H1 (cell line): ENCODE measurements around the gene WDR1. TPM values are rescaled to one million over a fixed set of nuclear protein-coding genes. Genes with fewer than 3 reads are reported as not detected.
A peak's percentile ranks its signal among the peaks of the same experiment; 100 is the strongest.

Source experiments
- CTCF ChIA-PET: fragments of 300-600 bp; sonication (Branson Sonifier 250); formaldehyde crosslinking; loops from one replicate; lab custom pipeline; 2021; ENCODE audit not compliant: partially characterized antibody; lab: Charles Lee
- POLR2A ChIA-PET: fragments of 300-600 bp; sonication (Branson Sonifier 250); formaldehyde crosslinking; loops from one replicate; lab custom pipeline; 2021; ENCODE audit warnings: inconsistent platforms; ENCODE audit not compliant: partially characterized antibody; lab: Charles Lee
- DNase-seq, 2 experiments: peaks; one replicate each; pipeline versions ENCODE4 v3.0.0 to v3.0.0-alpha.2; 2010 to 2022; ENCODE audit warnings: low spot score in 2 of 2, low read depth in 1 of 2, mixed read lengths in 1 of 2
- FAIRE-seq: peaks from 2 replicates; lab custom pipeline; 2011; peaks lifted over from hg19 to GRCh38; lab: Jason Lieb, UNC
- H2AFZ ChIP-seq: 2 replicates; pipeline ENCODE4 v1.8.1; 2012; ENCODE audit warnings: low read length, inconsistent platforms
- H2AK5ac ChIP-seq: 2 replicates; pipeline ENCODE4 v1.6.1; 2013; ENCODE audit warnings: low read depth, low read length
- H2BK120ac ChIP-seq: replicated peaks from 2 replicates; pipeline ENCODE3; 2013; ENCODE audit warnings: low read depth, low read length, inconsistent platforms
- H2BK12ac ChIP-seq: 2 replicates; pipeline ENCODE4 v1.6.1; 2013; ENCODE audit warnings: low read depth, low read length
- H2BK15ac ChIP-seq: 2 replicates; pipeline ENCODE4 v1.6.1; 2013; ENCODE audit warnings: low read length
- H2BK20ac ChIP-seq: 2 replicates; pipeline ENCODE4 v1.6.1; 2013; ENCODE audit warnings: low read length
- H2BK5ac ChIP-seq: 2 replicates; pipeline ENCODE4 v1.6.1; 2013; ENCODE audit warnings: low read depth, low read length
- H3K14ac ChIP-seq: 2 replicates; pipeline ENCODE4 v1.6.1; 2013; ENCODE audit warnings: inconsistent platforms; ENCODE audit not compliant: insufficient read length
- H3K18ac ChIP-seq: 2 replicates; pipeline ENCODE4 v1.6.1; 2013; ENCODE audit warnings: low read length; ENCODE audit errors: extremely low read depth
- H3K23ac ChIP-seq: 2 replicates; pipeline ENCODE4 v1.6.1; 2013; ENCODE audit warnings: inconsistent platforms; ENCODE audit not compliant: insufficient read length
- H3K23me2 ChIP-seq: 2 replicates; pipeline ENCODE4 v1.6.1; 2013; ENCODE audit warnings: low read depth, low read length
- H3K27ac ChIP-seq: 2 replicates; pipeline ENCODE4 v1.6.1; 2011; ENCODE audit warnings: low read depth, low read length, inconsistent platforms
- H3K27me3 ChIP-seq, 4 experiments: replicated peaks in 1 of 4; 1 replicate in 1 of 4; 2 replicates in 3 of 4; pipeline versions ENCODE4 v1.6.1 to v1.8.1; 2011 to 2013; ENCODE audit warnings: low read length in 3 of 4, mild to moderate bottlenecking in 3 of 4, inconsistent platforms in 2 of 4, mixed read lengths in 2 of 4, moderate library complexity in 1 of 4; ENCODE audit not compliant: control insufficient read depth in 3 of 4, insufficient read depth in 3 of 4; ENCODE audit errors: extremely low read depth in 1 of 4
- H3K36me3 ChIP-seq, 4 experiments: 2 replicates each; pipeline versions ENCODE4 v1.6.1 to v1.8.1; 2011 to 2013; ENCODE audit warnings: mild to moderate bottlenecking in 4 of 4, low read length in 3 of 4, moderate library complexity in 2 of 4, control low read depth in 1 of 4, inconsistent platforms in 1 of 4; ENCODE audit not compliant: insufficient read depth in 4 of 4, control insufficient read depth in 2 of 4
- H3K4ac ChIP-seq: replicated peaks from 2 replicates; pipeline ENCODE3; 2013; ENCODE audit warnings: low read length, low read depth, mixed read lengths, inconsistent platforms; ENCODE audit not compliant: insufficient read length
- H3K4me1 ChIP-seq, 4 experiments: replicated peaks in 1 of 4; 1 replicate in 1 of 4; 2 replicates in 3 of 4; pipeline versions ENCODE4 v1.6.1 to v1.8.1; 2011 to 2013; ENCODE audit warnings: low read length in 3 of 4, inconsistent platforms in 2 of 4, mixed read lengths in 1 of 4; ENCODE audit not compliant: insufficient read depth in 4 of 4, control insufficient read depth in 3 of 4
- H3K4me2 ChIP-seq, 2 experiments: 2 replicates each; pipeline versions ENCODE4 v1.6.1 to v1.8.1; 2011 to 2013; ENCODE audit warnings: low read depth in 2 of 2, low read length in 2 of 2, control low read depth in 1 of 2, inconsistent platforms in 1 of 2, mild to moderate bottlenecking in 1 of 2; ENCODE audit not compliant: insufficient read depth in 1 of 2
- H3K4me3 ChIP-seq, 4 experiments: fragments of 200-600, 300-600 bp in 1 of 4; sonication (generic), shearing (Covaris generic), sonication (Bioruptor Twin) in 1 of 4; 2 replicates each; pipeline versions ENCODE4 v1.5.1 to v1.8.1; 2011 to 2016; ENCODE audit warnings: low read length in 4 of 4, low read depth in 3 of 4, control low read depth in 2 of 4, inconsistent platforms in 2 of 4, mild to moderate bottlenecking in 2 of 4, mixed read lengths in 1 of 4, moderate library complexity in 1 of 4; ENCODE audit not compliant: insufficient read depth in 2 of 4; ENCODE audit errors: extremely low read depth in 1 of 4
- H3K56ac ChIP-seq: replicated peaks from 2 replicates; pipeline ENCODE3; 2013; ENCODE audit warnings: low read depth, mild to moderate bottlenecking, mixed read lengths, low read length, inconsistent platforms; ENCODE audit not compliant: insufficient read length
- H3K79me1 ChIP-seq: 2 replicates; pipeline ENCODE4 v1.6.1; 2013; ENCODE audit warnings: low read depth, low read length, control low read depth
- H3K79me2 ChIP-seq, 2 experiments: 2 replicates each; pipeline versions ENCODE4 v1.6.1 to v1.8.1; 2012 to 2013; ENCODE audit warnings: low read length in 2 of 2, mild to moderate bottlenecking in 2 of 2, inconsistent platforms in 1 of 2; ENCODE audit not compliant: insufficient read depth in 2 of 2, control insufficient read depth in 1 of 2
- H3K9ac ChIP-seq, 4 experiments: replicated peaks in 1 of 4; 1 replicate in 1 of 4; 2 replicates in 3 of 4; pipeline versions ENCODE4 v1.6.1 to v1.8.1; 2011 to 2013; ENCODE audit warnings: low read depth in 3 of 4, low read length in 3 of 4, control low read depth in 2 of 4, mild to moderate bottlenecking in 2 of 4, moderate library complexity in 2 of 4, inconsistent platforms in 1 of 4; ENCODE audit errors: extremely low read depth in 1 of 4
- H3K9me3 ChIP-seq, 2 experiments: 2 replicates each; pipeline versions ENCODE4 v1.6.1 to v1.8.1; 2012 to 2013; ENCODE audit warnings: mild to moderate bottlenecking in 2 of 2, moderate library complexity in 2 of 2, control low read depth in 1 of 2, inconsistent platforms in 1 of 2, low read depth in 1 of 2, low read length in 1 of 2, mixed read lengths in 1 of 2; ENCODE audit not compliant: insufficient read depth in 2 of 2
- H4K20me1 ChIP-seq, 2 experiments: replicated peaks in 1 of 2; 2 replicates each; pipeline versions ENCODE3 to v1.8.1; 2011 to 2013; ENCODE audit warnings: inconsistent platforms in 2 of 2, low read length in 2 of 2, mild to moderate bottlenecking in 1 of 2; ENCODE audit not compliant: insufficient read depth in 2 of 2, control insufficient read depth in 1 of 2
- H4K5ac ChIP-seq: 2 replicates; pipeline ENCODE4 v1.6.1; 2013; ENCODE audit warnings: low read length, low read depth, mixed read lengths, inconsistent platforms; ENCODE audit not compliant: insufficient read length
- H4K8ac ChIP-seq: 2 replicates; pipeline ENCODE4 v1.8.0; 2013; ENCODE audit warnings: mild to moderate bottlenecking, moderate library complexity, low read length, inconsistent platforms; ENCODE audit not compliant: insufficient read depth; ENCODE audit errors: extremely low read depth
- H4K91ac ChIP-seq: replicated peaks from 2 replicates; pipeline ENCODE3; 2013; ENCODE audit warnings: low read length, mixed read lengths, inconsistent platforms; ENCODE audit not compliant: insufficient read length
- WGBS, 2 experiments: shearing (Covaris generic) in 1 of 2; methylation state at CpG; one replicate each; pipeline versions ENCODE4 v1.1.6 to v1.1.7; 2013 to 2015; ENCODE audit warnings: low lambda C conversion rate in 2 of 2, mixed read lengths in 2 of 2, inconsistent platforms in 1 of 2, low coverage in 1 of 2, missing lambda C conversion rate in 1 of 2; ENCODE audit not compliant: insufficient replicate concordance in 2 of 2, insufficient coverage in 1 of 2, insufficient read length in 1 of 2; ENCODE audit errors: extremely low coverage in 1 of 2, missing lambda C conversion rate in 1 of 2; 5-methylcytosine and 5-hydroxymethylcytosine counted together
- polyA plus RNA-seq, 7 experiments: library from polyadenylated mRNA; depleted of rRNA in 3 of 7; stranded (reverse) in 5 of 7; unstranded in 2 of 7; fragments of >200 nt in 5 of 7; fragments of 200-250 nt in 2 of 7; gene quantifications; 1 replicate in 5 of 7; 2 replicates in 1 of 7; 4 replicates in 1 of 7; pipeline versions ENCODE4 v1.2.1 to v1.2.3, GENCODE V29; 2011 to 2013; ENCODE audit warnings: missing spikeins in 2 of 7, mixed read lengths in 2 of 7
- total RNA-seq: library from RNA; stranded (reverse); fragmentation: NEBNext Ultra II Directional; extraction: Animal tissue kit (Norgen Biotek cat#: 25700); gene quantifications from 2 replicates; pipeline ENCODE4 v1.2.1, GENCODE V29; 2021

WDR1 gene
- total and polyA plus RNA-seq, 2 of the 8 experiments (the other 6 are each of a cell fraction or from before 2014, with no cell fraction given) = 315 to 377 TPM

DNA sequence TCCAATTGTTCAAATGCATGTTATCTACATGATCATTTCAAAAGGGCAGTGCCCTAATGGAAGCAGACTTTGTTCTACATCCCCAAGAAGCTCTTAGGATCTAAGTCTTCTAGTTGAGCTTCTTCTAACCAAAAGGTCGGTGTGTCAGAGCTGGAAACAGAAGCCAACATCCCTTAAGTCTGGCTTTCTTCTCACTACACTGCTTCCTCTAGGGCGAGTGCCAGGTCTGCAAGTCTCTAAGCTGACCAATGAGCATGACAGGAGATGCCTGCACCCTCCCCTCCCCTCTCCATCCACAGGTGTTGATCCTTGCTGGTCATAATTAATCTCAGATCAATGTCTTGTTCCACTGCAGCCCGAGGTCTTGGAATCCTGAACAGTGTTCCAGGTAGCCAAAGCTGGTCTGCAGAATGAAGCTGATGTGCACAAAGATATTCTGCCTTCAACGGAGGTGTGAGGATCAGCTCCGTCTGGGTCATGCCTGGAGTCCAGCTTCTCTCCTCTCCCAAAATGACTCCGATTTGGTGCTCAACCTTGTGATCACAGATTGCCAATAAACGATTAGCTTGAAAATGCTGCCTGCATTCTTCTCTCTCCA, 44.1 kb downstream of the WDR1 start:
- Histone ChIP-seq H4K5ac (no peak overlapping the region), H3K27ac (no peak overlapping the region), H2AK5ac (no peak overlapping the region), H3K4ac (no peak overlapping the region), H3K36me3 (peaks cover 23 to 53% (median 41%) of the 10 kb centered on the region in 4 experiments), H3K27me3 (no peaks in the 10 kb centered on the region), H2BK12ac (no peak overlapping the region), H4K91ac (no peak overlapping the region), H4K8ac (no peak overlapping the region), H3K9me3 (no peaks in the 10 kb centered on the region), H4K20me1 (peaks cover 6 to 7% of the 10 kb centered on the region in 2 experiments), H2BK15ac (no peak overlapping the region), H3K18ac (no peak overlapping the region), H3K79me2 (no peaks in the 10 kb centered on the region), H2BK5ac (no peak overlapping the region), H3K79me1 (no peaks in the 10 kb centered on the region), H3K4me2 (no peak overlapping the region), H3K4me3 (no peak overlapping the region), H3K23me2 (no peaks in the 10 kb centered on the region), H3K9ac (no peak overlapping the region), H3K56ac (no peak overlapping the region), H3K14ac (no peak overlapping the region), H2BK20ac (no peak overlapping the region), H3K4me1 (no peaks in the 10 kb centered on the region), H2BK120ac (no peak overlapping the region), H2AFZ (no peak overlapping the region), H3K23ac (no peak overlapping the region)
- ChIA-PET POLR2A (interaction anchor here (0.8 to 1.7 kb wide), 8 partner anchors 9 to 45 kb away, joined by 3 to 9 read pairs (median 4); no protein-coding TSS in a partner anchor), CTCF (interaction anchor here (1.1 to 1.4 kb wide), 3 partner anchors 9 to 13 kb away, joined by 3 to 4 read pairs (median 3); no protein-coding TSS in a partner anchor)
- 84% methylated on average over 7 of the region's 7 CpGs; no CpG with 5 or more reads in 1 of the 2 experiments for WGBS, 2 experiments
- peak; percentile 13 for FAIRE-seq
- DNase-seq = no peak
